NCI-H2196 (cell line): ENCODE measurements around the gene DMRTA2.
"Not testable (repeated sequence)": the region's sequence is repeated elsewhere in the genome, so short reads cannot be mapped to it uniquely, and the experiment has no call there.

Experiments used
- DNase-seq: peaks from one replicate; lab custom pipeline; 2025; ENCODE audit not compliant: unreplicated experiment; lab: John Stamatoyannopoulos, UW

The DMRTA2 gene

GRCh38 chr1:50393522-50394120 is 29.6 kb downstream of the DMRTA2 start:
- no peak for DNase-seq

GRCh38 chr1:50381551-50381950 is 41.7 kb downstream of the DMRTA2 start:
- not testable (repeated sequence) for DNase-seq

- DNase-seq = no peak
Observed at GRCh38 chr1:50378770-50379169, 44.5 kb downstream of the DMRTA2 start.

- DNase-seq = no peak
Observed at GRCh38 chr1:50373532-50373931, 49.7 kb downstream of the DMRTA2 start.

- DNase-seq = no peak
Observed at GRCh38 chr1:50371749-50372148, 51.5 kb downstream of the DMRTA2 start.

GRCh38 chr1:50369830-50370229 is 53.4 kb downstream of the DMRTA2 start:
- peak; percentile 59 for DNase-seq

- DNase-seq = no peak
Observed at GRCh38 chr1:50369008-50369634, 54.1 kb downstream of the DMRTA2 start.

- peak; percentile 40 for DNase-seq
Observed at GRCh38 chr1:50368179-50369007, 54.9 kb downstream of the DMRTA2 start.
